Activated CD8-positive, alpha-beta T cell treated with anti-CD3 and anti-CD28 coated beads, Interleukin-2, amount 10 ng/mL, durations not matched to agents 7 days and 5 days (primary cell): Measurements from ENCODE around the gene FCN3. TPM values are rescaled to one million over a fixed set of nuclear protein-coding genes. Genes with fewer than 3 reads are reported as not detected.

Experiments
- ATAC-seq: fragments of 150-1000 bp; cut with Tn5 transposase; one replicate; pipeline ENCODE4 v1.10.0; 2021; ENCODE audit warnings: moderate library complexity
- CTCF ChIA-PET: fragments of 350-600 bp; sonication (Branson Sonifier 250); formaldehyde crosslinking; loops from one replicate; lab custom pipeline; 2021; ENCODE audit warnings: antibody characterized with exemption; lab: Charles Lee
- POLR2A ChIA-PET: fragments of 350-600 bp; sonication (Branson Sonifier 250); formaldehyde crosslinking; loops from one replicate; lab custom pipeline; 2021; ENCODE audit warnings: antibody characterized with exemption; lab: Charles Lee
- DNase-seq: peaks from one replicate; pipeline ENCODE4 v3.0.0-alpha.2; 2020
- H3K27ac Mint-ChIP-seq: one replicate; pipeline ENCODE4 v1.8.0; 2021; ENCODE audit warnings: mild to moderate bottlenecking, mixed read lengths
- H3K27me3 Mint-ChIP-seq: one replicate; pipeline ENCODE4 v1.8.0; 2021; ENCODE audit warnings: low read depth, mixed read lengths
- H3K36me3 Mint-ChIP-seq: one replicate; pipeline ENCODE4 v1.8.0; 2021; ENCODE audit warnings: low read depth, mixed read lengths
- H3K4me1 Mint-ChIP-seq: one replicate; pipeline ENCODE4 v1.8.0; 2021; ENCODE audit warnings: low read depth, mixed read lengths
- H3K4me3 Mint-ChIP-seq: one replicate; pipeline ENCODE4 v1.8.0; 2021; ENCODE audit warnings: mild to moderate bottlenecking, mixed read lengths
- H3K9me3 Mint-ChIP-seq: one replicate; pipeline ENCODE4 v1.8.0; 2022; ENCODE audit warnings: mixed read lengths; ENCODE audit not compliant: insufficient read depth
- total RNA-seq, 2 experiments: library from RNA; stranded (reverse); gene quantifications; one replicate each; pipeline ENCODE4 v1.2.3, GENCODE V29; 2021

Gene FCN3
- total RNA-seq, 2 experiments from 2014 or later, result not detected

DNA sequence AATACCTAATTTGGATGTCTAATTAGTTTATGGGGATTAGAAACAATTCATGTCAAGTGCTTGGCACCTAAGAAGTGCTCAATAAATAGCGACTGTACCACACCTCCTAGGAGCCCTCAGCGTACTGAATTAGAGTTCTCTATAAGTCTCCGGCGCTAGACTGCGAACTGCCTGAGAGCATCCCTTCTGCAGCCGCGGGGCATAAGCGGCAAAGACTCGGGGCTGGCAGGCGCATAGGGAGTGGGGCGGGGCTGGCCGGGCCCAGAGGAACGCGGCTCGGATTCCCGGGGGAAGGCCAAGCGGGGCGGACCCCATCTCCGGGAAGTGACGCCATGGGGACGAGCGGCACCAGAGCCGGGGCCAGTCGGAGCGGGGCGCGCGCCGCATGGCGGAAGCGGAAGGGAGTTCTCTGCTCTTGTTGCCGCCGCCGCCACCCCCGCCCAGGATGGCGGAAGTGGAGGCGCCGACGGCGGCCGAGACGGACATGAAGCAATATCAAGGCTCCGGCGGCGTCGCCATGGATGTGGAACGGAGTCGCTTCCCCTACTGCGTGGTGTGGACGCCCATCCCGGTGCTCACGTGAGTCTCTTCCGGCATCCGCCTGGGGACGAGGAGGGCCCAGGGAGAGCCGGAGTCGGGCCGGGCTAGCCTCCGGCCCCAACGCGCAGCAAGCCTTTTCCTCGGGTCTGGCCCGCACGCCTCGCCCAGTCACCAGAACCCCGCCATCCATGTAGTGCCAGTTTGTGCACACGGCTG is 52.6 kb downstream of the FCN3 start, which contains the start of gene TMEM222:
TMEM222 (plus strand) TSS at position 351 of the 756 bp plus-strand sequence; CDS start at position 386, 35 bp downstream.
- Mint-ChIP-seq H3K36me3 (peaks cover 23% of the 10 kb centered on the region), H3K4me1 (peaks cover 37% of the 10 kb centered on the region), H3K9me3 (no peaks in the 10 kb centered on the region), H3K27me3 (peaks cover 4% of the 10 kb centered on the region), H3K4me3 (peak within 1 kb of the TSS; percentile 98), H3K27ac (peak within 1 kb of the TSS; percentile 97)
- ATAC-seq, result peak; percentile 97
- peak; percentile 97 for DNase-seq
- ChIA-PET POLR2A (interaction anchor here (0.7 to 2.2 kb wide), 5 partner anchors 13 to 43 kb away, joined by 3 to 6 read pairs (median 5); partner anchors contain the start of gene SYTL1), CTCF (interaction anchor here (0.8 to 2.9 kb wide), 9 partner anchors 11 to 285 kb away, joined by 3 to 40 read pairs (median 5); partner anchors contain the start of genes MAP3K6 and SYTL1)

Other genes starting within 250 kb of the FCN3 start
- gene SLC9A1, start 219.7 kb downstream of the FCN3 start, total RNA-seq, result 10 to 100 TPM; 28.3 to 29.0 TPM
- 10 to 100 TPM; 24.7 to 25.0 TPM for gene WDTC1, start 140.2 kb downstream of the FCN3 start, total RNA-seq
- gene TMEM222, start 52.7 kb downstream of the FCN3 start, total RNA-seq, result 10 to 100 TPM; 35.2 to 38.5 TPM
- gene SYTL1, start 32.8 kb downstream of the FCN3 start, total RNA-seq, result 10 to 100 TPM; 81.0 to 83.1 TPM
- 10 to 100 TPM in 1 of 2 experiments, 1 to 10 TPM in 1; 7.8 to 12.3 TPM for gene MAP3K6, start 7.9 kb downstream of the FCN3 start, total RNA-seq
- not detected for gene CD164L2, start 8.5 kb upstream of the FCN3 start, total RNA-seq
- under 1 TPM; 0.47 to 0.66 TPM for gene GPR3, start 17.8 kb upstream of the FCN3 start, total RNA-seq
- gene WASF2, start 115.3 kb upstream of the FCN3 start, total RNA-seq, result 100 to 1,000 TPM; 120 to 127 TPM
- gene AHDC1, start 229.3 kb upstream of the FCN3 start, total RNA-seq, result 10 to 100 TPM; 20.9 to 22.7 TPM